H1 (cell line): ENCODE data around the gene INHA. TPM values are rescaled to one million over a fixed set of nuclear protein-coding genes. Genes with fewer than 3 reads are reported as not detected.

Experiments used
- ATF2 ChIP-seq: IDR thresholded peaks from 2 replicates; pipeline ENCODE4 v1.6.1; 2012; ENCODE audit warnings: low read length, inconsistent platforms
- BACH1 ChIP-seq: IDR thresholded peaks from 2 replicates; pipeline ENCODE4 v1.6.1; 2012; ENCODE audit warnings: low read length, improper control_type of control experiment
- CBX5 ChIP-seq: fragments of 300-800, 300-1000 bp; sonication (generic); IDR thresholded peaks from 2 replicates; pipeline ENCODE4 v1.7.1; 2016; ENCODE audit warnings: antibody characterized with exemption, low read length, low read depth
- RXRA ChIP-seq: IDR thresholded peaks from 2 replicates; pipeline ENCODE4 v1.6.1; 2011; ENCODE audit warnings: low read depth, mild to moderate bottlenecking, low read length, moderate library complexity; ENCODE audit not compliant: insufficient read depth
- SP1 ChIP-seq: IDR thresholded peaks from 2 replicates; pipeline ENCODE4 v1.6.1; 2011; ENCODE audit warnings: low read depth, low read length
- polyA plus RNA-seq, 7 experiments: library from polyadenylated mRNA; depleted of rRNA in 3 of 7; stranded (reverse) in 5 of 7; unstranded in 2 of 7; fragments of >200 nt in 5 of 7; fragments of 200-250 nt in 2 of 7; gene quantifications; 1 replicate in 5 of 7; 2 replicates in 1 of 7; 4 replicates in 1 of 7; pipeline versions ENCODE4 v1.2.1 to v1.2.3, GENCODE V29; 2011 to 2013; ENCODE audit warnings: missing spikeins in 2 of 7, mixed read lengths in 2 of 7
- total RNA-seq: library from RNA; stranded (reverse); fragmentation: NEBNext Ultra II Directional; extraction: Animal tissue kit (Norgen Biotek cat#: 25700); gene quantifications from 2 replicates; pipeline ENCODE4 v1.2.1, GENCODE V29; 2021

INHA gene
- total and polyA plus RNA-seq, 2 of the 8 experiments (the other 6 are each of a cell fraction or from before 2014, with no cell fraction given), result 0.65 to 2.7 TPM

DNA sequence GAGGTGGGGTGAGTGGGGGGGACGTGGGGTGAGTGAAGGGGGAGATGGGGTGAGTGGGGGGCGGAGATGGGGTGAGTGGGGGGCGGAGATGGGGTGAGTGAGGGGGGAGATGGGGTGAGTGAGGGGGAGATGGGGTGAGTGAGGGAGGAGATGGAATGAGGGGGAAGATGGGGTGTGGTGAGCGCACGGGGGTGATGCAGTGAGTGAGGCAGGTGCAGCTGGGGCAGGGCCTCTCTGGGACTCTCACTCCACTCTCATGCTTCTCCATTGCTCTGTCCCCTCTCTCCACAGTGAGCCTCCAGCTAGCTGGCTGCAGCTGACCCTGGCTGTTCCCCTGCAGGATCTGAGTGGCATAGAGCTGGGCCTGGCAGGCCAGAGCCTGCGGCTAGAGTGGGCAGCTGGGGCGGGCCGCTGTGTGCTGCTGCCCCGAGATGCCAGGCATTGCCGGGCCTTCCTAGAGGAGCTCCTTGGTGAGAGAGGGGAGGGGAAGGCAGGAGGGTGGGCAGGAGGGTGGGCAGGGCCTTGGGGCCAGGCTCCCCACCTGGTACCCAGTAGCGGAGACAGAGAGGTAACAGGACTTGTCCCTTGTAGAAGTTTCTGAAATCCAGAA lies 41.5 kb downstream of the INHA start (continued):
- no peak for TF ChIP-seq ATF2
- TF ChIP-seq RXRA, result no peak
- no peak for TF ChIP-seq CBX5
- TF ChIP-seq SP1, result no peak
- TF ChIP-seq BACH1, result no peak
